Stimulated activated CD4-positive, alpha-beta T cell treated with anti-CD3 and anti-CD28 coated beads, Interleukin-1b, Interleukin-23, amount 100 ng/mL, for 4 hours (primary cell): ENCODE results near the gene ADM5.

ENCODE experiments used
- DNase-seq, 2 donors: peaks; one replicate each; pipeline ENCODE4 v3.0.0-alpha.2; 2020; ENCODE audit warnings: low read depth in 2 of 2

ADM5 gene

DNA sequence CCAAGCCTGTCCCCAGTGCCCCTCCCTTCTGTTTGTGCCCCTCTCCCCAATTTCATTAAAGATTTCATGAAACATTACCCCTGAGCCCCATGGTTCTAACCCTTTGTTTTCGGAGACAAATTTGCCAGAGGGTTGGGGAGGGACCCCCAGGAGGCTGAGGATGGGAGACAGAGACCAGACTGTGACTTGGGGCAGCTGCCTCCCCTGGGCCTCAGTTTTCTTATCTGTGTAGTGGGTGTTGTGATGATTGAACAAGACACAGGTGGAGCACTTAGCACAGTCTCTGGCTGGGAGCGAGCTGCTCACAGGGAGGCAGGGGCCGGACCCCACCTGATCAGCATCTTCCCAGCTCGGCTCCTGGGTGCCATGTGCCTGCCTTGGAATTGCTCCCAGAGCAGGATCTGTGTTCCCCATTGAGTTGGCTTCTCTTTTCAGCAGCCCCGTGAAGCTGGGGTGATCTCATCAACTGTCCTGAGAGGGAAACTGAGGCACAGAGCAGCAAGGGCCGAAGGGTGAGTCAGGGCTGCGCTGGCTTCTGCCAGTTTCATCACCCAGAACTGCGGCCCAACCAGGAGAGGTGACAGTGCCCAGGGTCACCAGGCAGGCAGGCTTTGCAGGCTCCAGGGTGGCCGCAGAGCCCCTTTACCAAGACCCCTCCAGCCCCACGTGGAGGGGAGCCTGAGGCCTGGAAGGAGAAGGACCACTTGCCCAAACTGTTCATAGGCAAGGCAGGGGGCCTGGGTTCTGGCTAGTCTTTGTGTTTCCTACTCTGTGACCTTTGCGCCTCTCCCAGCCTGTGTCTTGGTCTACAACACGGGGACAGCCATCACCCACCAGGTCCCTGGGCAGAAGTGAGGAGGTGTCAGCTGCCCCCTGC lies 30.6 kb upstream of the ADM5 start:
- DNase-seq: no peak

DNA sequence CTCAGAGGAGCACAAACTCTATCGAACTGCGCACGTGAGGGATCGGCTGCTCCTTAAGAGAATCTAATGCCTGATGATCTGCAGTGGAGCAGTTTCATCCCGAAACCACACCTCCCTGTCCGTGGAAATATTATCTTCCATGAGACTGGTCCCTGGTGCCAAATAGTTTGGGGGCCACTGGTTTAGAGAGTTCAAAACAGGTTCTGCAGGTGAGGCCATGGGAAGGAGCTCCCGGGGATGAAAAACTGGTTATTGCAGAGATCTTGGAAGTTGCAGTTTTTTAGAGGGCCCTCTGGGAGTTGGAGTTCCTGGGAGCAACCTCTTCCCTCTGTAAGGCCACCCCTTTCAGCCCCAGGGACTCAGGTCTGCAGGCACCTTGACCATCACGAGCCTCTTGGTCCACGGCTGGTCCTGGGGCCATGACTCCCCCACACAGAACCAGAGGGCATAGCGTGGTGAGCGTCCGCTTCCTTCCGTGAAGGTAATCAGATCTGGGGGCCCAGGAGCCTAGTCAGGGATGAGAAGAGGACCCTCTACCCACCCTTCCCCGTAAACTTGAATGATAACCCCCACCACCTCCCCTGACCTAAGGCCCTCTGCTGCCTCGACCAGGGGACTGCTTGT lies 28.9 kb upstream of the ADM5 start:
- DNase-seq: no peak

- DNase-seq: no peak
Measured at GRCh38 chr19:49662011-49662410, 27.4 kb upstream of the ADM5 start.

- DNase-seq: no peak
Measured at GRCh38 chr19:49663224-49663623, 26.2 kb upstream of the ADM5 start.

DNA sequence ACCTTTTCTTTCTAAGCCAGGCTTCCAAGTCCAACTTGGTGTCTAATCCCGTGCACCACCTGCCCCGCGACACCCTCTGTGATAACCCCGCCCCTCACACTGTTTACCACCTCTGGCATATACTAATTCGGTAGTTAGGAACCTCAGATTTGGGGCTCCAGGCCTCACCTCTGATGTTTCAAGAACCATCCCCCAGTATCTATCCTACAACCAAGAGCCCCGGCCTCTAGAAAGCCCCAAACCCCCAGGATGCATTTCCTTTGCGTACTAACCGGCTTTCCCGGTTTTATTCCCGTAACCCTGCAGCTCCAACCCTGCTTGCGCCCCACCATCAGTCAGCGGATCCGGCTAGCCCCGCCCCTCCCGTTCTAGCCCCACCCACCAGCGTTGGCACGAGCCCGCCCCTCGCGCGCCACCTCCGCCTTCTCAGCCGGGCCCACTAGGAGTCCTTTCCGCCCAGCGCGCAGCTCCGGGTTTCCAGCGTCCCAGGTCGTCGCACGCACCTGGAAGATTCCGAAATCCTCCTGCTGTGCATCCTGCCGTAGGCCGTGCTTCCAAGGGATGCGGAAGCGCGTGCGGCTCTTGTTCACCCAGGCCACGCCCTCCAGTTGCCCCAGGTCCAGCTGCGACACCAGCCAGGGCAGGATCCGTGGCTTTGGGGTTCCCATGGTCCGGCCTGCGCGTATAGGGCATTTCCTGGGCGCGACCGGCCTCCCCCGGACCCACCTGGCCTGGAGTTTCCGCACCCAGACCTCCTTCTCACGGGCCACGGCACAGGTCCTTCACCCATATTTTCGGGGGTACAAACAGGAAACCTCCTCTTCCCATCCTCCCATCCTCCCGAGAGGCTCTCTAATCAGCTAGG lies 25.0 kb upstream of the ADM5 start:
- DNase-seq: peak; percentile 92 to 95

- DNase-seq: no peak
Measured at GRCh38 chr19:49665036-49665350, 24.4 kb upstream of the ADM5 start.

DNA sequence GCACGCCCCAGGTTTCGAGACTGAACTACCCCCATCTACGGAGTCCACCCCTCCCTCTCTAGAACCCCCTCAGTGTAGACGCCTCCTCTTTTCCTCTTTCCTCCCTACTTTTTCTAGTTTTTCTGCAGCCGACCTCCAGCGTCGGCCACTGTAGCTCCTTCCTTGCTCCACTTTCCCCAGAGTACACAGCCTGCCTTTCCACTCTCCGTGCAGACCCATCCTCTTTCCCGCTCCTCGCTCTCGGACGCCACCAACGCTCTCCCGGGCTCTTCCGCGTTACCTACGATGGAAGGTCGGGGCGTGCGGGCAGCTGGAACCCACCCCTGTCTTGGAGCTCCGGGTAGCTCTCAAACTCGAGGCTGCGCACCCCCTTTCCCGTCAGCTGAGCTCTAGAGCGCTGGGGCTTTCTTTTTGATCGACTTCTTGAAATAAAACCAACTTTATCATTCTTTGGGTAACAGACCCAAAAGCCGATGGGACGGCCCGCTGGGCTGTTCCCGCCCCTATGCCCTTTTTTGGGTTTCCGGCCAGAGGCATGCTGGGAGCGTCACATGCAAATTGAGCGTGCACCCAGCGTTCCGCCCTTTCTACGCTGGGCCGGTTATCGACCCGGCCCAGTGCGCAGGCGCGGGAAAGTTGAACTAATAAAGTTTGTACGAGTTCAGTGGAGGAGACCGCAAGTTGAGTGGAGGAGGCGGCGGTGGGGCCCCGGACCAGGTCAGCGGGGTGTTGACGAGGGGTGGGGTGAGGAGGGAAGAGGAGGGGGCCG lies 23.9 kb upstream of the ADM5 start, which contains the start of the genes BCL2L12 and IRF3:
Gene BCL2L12 (plus strand): TSS at position 583 of the 769 bp plus-strand sequence. CDS start 760 bp downstream, outside the sequence.
Gene IRF3 (minus strand): TSS at position 507 of the 769 bp plus-strand sequence. CDS start 1,019 bp downstream, outside the sequence.
- peak; percentile 99 to 100 for DNase-seq

- no peak for DNase-seq
Measured at GRCh38 chr19:49666120-49666444, 23.3 kb upstream of the ADM5 start.

- DNase-seq: no peak
Measured at GRCh38 chr19:49667473-49667872, 21.9 kb upstream of the ADM5 start.

GRCh38 chr19:49669516-49669915 lies 19.9 kb upstream of the ADM5 start:
- no peak for DNase-seq

GRCh38 chr19:49672131-49672919 lies 17.1 kb upstream of the ADM5 start:
- DNase-seq: peak; percentile 72

DNA sequence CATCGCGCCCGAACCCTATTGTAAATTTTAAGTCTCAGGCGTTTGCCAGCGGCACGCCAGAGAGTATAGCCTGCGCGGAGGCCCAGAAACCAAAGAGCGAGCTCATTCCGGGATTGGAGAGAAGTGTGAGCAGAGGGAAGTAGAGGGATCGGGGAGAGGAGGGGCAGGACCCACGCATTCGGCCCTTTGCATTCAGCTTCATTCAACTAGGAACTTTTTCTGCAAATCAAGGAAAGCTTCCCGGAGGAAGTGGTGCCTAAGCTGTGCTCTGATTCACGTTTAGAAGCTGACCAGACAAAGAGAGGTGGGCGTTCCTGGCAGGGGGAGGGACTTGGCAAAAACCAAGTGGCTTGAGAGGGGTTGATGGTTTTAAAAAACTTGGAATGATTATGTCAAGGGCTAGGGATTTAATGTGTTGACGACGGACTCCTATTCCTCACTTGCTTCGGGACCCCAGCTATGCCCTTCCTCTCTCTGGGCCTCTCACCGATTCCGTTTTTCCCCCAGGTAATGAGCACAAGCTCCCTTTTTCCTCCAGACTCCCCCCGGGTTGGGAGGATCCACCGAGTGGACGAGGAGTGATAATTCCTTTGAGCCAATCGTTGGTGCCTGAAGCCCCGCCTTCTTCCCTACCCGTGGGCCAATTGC lies 13.1 kb upstream of the ADM5 start:
- DNase-seq: peak in 1 of 2 donors; percentile 46

GRCh38 chr19:49676784-49677230 lies 12.6 kb upstream of the ADM5 start:
- peak; percentile 93 to 96 for DNase-seq

DNA sequence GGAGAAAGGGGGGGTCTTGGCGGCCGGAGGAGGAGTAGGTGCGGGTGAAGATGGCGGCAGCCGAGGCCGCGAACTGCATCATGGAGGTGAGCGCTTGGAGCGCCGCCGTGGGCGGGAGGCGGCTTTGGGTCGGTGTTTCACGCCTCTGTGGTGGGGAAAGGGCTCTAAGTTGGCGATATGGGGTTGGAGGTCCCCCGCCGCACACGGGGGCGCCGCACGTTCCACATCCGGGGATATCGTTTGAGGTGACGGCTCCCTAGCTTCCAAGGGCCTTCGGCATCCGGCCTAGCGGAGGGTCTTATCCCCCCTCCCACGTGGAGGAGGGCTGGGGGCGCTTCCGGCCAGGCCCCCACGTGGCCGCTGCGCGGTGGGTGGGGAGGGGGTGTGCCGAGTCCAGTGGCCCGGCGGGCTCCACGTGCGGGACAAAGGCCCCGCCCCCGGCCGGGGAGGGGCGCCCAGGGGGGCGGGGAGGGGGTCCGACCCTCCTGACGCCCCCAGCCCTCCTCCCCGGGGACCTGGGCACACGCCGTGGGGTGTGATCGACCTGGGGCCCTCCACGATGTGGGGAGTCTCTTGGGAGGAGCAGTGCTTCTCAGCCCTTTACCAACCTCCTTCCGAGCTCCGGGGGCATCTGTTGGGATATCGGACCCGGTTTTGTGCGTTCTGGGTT lies 12.0 kb upstream of the ADM5 start, which contains the start of gene PRMT1:
Gene PRMT1 (plus strand): TSS at position 41 of the 670 bp plus-strand sequence. CDS start 10 bp downstream, at position 51.
- DNase-seq: peak in 1 of 2 donors; percentile 51

- DNase-seq: peak; percentile 69 to 73
Measured at GRCh38 chr19:49677901-49678674, 11.3 kb upstream of the ADM5 start.

DNA sequence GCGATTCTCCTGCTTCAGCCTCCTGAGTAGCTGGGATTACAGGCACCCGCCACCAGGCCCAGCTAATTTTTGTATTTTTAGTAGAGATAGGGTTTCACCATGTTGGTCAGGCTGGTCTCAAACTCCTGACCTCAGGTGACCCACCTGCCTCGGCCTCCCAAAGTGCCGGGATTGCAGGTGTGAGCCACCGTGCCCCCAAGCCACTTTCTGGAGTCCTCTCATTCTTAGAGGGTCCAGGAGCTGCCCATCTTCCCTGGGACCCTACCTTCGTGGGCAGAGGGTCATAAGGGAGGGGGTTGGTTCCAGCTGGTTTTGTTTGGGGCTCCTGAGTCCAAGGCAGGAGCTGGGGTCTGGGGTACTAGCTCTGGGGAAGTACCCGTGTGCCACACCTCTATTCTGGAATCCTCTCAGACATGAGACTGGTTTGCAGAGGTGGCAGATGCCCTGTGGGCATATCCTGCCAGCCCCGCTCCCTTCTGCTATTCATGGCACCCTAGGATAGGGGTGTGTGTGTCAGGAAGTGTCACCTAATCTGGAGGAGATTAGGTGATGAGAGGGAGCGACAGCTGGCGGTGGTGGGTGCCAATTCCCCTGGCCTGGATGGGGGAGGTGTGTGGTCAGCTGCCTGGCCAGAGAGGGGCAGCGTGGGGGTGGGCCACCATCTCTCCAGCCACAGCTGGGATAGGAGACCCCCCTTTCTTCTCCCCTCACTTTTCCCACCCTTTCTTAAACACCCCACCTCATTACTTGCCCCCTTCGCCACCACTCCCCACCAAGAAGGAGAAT lies 10.2 kb upstream of the ADM5 start:
- no peak for DNase-seq

GRCh38 chr19:49679771-49680413 lies 9.5 kb upstream of the ADM5 start:
- DNase-seq: no peak
